Myocyte (in vitro differentiated cells): ENCODE measurements around the gene PARD3B. TPM values are rescaled to one million over a fixed set of nuclear protein-coding genes. Genes with fewer than 3 reads are reported as not detected.

Experiments used
- DNase-seq: peaks from one replicate; pipeline ENCODE4 v3.0.0-alpha.2; 2012; ENCODE audit warnings: low read depth
- polyA plus RNA-seq: library from polyadenylated mRNA; unstranded; fragments of >200 nt; gene quantifications from one replicate; pipeline ENCODE4 v1.2.1, GENCODE V29; 2012; ENCODE audit warnings: missing spikeins
- total RNA-seq: library from RNA; depleted of rRNA; stranded (reverse); fragments of >200 nt; gene quantifications from 2 replicates; pipeline ENCODE4 v1.2.3, GENCODE V29; 2014

Gene PARD3B
- total RNA-seq, result 7.2 and 9.7 TPM in 2 replicates
- polyA plus RNA-seq, result 10.1 TPM

GRCh38 chr2:204544961-204545860 lies at the start of gene PARD3B:
TSS of gene PARD3B (plus strand) at chr2:204545475. CDS start at chr2:204546000, 525 bp downstream.
- peak; percentile 78 for DNase-seq

DNA sequence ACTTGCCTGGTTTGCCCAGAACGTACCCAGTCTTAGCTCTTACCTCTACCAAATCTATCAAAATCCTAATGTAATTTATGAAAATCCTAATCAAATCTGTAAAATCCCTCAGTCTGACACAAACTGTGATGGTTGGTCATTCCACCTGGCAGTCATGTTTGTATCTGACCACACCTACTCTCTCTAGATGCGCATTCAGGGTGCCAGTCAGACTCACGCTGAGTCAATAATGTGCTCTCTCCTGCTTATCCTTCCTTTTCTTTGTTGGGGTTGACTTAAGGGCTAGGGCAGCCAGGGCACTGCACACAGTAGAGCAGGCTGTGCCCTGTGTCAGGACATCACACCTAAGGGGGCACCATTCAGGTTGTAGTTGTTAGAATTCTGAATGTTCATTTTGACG lies 48.5 kb upstream of the PARD3B start:
- DNase-seq, result no peak

DNA sequence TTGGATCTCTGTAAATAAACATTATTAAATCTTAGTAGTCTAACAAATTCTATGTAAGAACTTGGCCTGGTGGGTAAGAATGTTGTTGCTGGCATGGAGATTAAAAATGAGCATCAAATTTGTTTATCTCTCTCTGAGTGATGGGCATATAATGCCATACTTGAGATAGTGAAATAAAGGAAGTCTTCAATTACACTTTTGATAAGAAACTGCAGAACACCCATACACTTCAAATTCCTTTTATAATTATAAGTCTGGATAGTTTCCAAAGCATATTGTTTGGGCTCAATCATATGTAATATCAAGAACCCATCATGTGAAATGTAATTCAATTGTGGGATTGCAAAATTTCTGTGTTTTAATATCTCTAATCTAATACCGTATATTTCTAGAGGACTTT lies 47.4 kb upstream of the PARD3B start:
- no peak for DNase-seq

GRCh38 chr2:204498291-204498690 lies 47.0 kb upstream of the PARD3B start:
- DNase-seq, result no peak

DNA sequence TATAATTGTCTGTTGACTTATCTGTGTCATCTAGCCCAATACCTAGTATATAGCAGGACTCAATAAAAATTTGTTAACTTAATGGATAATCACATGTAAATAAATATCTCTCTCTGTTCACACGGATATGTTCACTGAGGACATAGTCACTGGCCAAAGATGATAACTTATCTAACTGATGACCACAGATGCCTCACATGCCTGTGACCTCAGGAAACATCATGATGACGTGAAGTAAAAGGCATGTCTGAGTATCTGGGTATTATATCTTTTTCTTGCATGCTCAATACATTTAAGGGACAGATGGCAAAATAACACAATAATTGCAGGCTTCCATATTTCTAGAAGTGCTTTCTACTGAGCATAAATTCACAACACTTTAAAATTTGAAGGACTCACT lies 41.4 kb upstream of the PARD3B start:
- DNase-seq, result peak; percentile 14

DNA sequence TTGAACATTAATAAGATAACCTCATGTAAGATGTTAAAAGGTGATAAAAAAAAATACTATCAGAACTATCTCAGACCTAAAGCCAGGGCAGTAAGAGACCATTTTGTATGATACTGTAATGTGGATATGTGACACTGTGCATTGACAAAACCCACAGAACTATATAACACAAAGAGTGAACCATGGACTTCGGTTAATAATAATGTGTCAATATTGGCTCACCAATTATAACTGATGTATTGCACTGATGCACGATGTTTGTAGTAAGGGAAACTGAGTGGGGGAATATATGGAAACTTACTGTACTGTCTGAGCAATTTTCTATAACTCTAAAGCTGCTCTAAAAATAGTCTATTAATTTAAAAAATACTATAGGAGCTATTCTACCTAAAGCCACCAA lies 40.7 kb upstream of the PARD3B start:
- no peak for DNase-seq

DNA sequence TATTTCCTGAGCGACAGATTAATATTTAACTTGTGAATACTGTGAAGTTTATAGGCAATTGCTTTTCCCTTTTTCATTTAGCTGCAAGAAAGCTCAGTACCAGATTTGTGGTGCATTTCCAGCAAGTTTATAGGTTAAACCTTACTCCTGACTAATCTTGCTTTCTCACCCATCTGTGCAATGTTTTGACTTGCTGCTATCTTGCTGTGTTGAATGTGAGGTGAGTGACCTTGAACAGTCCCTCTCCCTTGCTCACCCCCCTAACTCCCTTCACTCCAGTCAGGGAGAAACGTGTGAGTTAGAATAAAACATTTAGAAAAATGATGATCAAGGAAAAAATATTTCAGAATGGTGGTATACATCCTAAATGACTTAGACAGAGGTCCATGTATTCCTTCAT lies 39.8 kb upstream of the PARD3B start:
- DNase-seq, result peak; percentile 10

GRCh38 chr2:204505946-204506345 lies 39.3 kb upstream of the PARD3B start:
- peak; percentile 74 for DNase-seq

DNA sequence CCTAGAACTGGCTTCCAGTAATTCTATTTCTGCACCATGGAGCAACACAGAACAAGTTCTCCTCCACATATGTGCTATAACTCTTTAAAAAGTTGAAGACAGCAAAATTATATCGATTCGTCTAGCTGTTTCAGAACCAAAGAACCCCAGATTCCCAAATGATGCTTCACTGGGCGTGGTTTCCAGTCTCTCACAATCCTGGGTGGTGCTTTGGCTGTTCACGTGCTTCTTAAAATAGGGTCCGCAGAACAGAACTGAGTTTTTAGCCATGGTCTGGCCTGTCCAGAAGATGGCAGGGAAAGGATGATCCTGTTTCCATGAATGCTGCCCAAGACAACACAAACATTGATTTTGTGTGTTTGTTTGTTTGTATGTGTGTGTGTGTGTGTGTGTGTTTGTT lies 37.6 kb upstream of the PARD3B start:
- peak; percentile 14 for DNase-seq

DNA sequence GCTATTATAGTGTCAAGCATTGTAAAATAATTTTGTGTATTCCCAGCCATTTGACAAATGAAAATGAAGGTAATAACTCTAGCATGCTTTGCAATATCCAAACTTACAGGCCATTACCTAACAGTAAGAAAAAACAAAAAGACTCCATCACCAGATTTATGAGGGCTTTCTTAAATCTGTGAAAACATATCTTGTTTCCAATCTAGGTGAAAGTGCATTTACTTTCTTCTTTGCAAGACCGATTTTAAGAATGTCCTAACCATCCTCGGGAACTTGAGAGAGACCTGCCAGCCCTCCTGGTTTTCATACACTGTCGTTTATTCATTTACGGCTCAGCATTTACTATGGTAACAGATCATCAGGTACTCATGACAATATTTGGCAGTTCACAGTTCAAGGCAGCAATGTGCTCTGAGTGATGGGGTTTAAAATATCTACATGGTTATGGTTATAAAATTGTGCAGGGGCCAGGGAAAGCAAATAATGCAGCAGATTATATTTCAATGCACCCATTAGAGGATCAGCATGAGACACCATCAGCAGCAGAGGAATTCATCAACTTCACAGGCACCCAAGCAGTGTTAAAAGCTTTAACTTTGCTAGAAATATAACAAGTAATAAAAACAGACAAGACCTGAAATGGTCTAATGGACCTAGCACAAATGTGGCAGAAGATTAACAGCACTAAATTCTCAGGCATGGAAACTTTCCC lies 34.4 kb upstream of the PARD3B start:
- no peak for DNase-seq

DNA sequence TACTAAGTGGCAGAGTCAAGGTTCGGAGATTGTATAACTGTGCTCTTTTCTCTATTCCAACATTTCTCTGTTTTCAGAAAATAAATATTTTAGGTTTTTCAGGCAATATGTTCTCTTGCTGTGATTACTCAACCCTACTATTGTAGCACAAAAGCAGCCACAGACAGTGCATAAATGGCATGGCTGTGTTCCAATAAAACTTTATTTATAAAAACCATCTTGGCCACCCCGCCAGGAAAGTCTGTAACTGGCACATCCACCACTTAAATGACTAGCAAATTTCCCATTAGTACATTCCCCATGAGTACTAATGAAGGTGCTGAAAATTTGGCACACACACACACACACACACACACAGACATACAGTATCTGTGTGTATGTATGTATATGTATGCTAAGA lies 30.8 kb upstream of the PARD3B start:
- no peak for DNase-seq

DNA sequence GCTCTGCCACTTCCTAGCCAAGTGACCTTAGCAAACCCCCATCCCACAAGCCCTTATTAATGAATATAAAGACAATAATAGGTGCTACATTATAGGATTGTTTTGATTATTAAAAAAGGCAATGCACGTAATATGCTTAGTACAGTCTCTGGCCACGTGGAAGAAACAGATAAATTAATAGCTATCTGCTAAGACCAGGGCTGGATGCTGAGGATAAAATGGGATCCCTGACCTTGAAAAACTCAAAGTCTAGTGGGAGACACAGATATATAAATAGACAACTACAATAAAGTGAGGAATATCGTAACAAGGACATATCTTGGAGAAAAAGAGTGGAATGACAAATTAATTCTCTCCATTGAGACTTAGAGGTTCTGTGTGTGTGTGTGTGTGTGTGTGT lies 29.9 kb upstream of the PARD3B start:
- no peak for DNase-seq

DNA sequence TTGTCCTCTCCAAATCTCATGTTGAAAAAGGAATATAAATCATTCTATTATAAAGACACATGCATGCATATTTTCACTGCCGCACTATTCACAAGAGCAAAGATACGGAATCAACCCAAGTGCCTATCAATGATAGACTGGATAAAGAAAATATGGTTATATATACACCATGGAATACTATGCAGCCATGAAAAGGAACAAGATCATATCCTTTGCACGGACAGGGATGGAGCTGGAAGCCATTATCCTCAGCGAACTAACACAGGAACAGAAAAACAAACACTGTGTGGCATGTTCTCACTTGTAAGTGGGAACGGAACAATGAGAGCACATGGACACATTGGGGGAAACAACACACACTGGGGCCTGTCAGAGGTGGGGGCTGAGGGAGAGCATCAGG lies 28.1 kb upstream of the PARD3B start:
- no peak for DNase-seq

DNA sequence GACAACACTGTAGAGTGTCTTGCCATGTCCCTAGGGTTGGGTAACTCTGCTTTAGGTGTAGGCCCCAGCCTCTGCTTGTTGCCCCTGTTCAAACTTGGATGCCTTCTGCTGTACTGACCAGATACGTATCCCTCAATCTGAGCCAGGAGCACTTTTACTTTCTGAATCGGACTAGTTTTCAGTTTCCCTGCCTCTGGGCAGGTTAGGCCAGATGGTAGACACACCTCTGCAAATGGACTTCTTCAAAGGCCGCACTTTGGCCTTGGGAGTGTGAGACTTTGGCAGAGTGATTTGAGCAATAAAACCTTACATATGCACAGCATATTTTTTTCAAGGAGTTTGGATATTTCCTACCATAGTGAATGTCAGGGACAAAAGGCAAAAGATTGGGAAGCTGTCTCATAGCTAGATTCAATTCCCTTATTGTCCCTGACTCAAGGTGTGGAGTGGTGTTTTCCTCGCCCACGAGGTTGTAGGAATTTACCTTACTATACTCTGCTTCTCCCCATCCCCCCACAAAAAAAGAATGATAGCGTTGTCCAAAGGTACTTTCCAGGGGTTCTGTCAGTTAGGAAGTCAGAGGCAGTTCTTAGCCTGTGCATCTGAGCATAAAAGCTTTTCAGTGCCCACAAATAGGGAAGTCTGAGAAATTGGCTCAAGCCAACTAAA lies 15.3 kb upstream of the PARD3B start:
- DNase-seq, result no peak

GRCh38 chr2:204530464-204530805 lies 14.8 kb upstream of the PARD3B start:
- no peak for DNase-seq

DNA sequence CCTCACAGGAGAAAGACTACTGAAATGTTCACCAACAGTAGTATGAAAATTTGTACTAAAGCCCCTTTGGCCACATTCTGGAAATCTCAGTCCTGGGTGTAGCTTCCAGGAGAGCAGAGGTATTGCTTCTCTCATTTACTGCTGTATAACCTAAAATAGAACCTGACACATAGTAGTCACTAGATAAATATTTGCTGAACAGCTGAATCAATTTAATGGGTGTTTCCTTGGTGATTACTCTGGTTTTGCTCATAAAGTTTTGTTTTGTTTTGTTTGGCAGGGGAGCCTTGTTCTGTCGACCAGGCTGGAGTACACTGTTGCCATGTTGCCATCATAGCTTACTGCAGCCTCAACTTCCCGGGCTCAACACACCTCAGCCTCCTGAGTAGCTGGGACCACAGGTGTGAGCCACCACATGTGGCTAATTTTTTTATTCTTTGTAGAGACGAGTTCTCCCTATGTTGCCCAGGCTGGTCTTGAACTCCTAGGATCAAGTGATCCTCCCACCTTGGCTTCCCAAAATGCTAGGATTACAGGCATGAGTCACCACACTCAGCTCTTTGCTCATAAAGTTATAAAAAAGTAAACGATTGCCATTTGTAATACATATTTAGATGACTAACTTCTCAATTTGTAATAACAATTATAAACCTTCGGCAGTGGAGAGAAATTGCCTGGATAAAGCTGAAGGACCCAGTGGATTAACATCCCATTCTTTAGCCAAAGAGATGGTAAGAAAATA lies 11.5 kb upstream of the PARD3B start:
- peak; percentile 57 for DNase-seq

DNA sequence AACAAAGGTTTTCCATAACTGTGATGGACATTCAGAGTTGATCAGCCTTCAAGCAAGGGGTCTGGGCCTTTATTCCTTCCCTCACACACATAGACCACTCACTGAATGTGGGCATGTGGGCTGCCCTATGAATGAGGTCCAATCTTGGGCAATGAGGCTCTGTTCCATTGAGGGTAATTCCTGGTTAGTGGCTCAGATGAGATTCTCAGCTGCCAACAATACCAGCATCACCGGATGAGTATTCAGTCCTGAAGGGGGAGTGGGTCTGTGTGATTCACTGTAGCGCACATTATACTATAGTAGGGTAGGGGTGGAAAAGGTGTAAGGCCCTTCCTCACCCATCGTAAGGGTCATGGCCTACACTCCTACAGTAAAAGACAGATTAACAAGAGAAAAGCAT lies 9.9 kb upstream of the PARD3B start:
- DNase-seq, result peak; percentile 15

- no peak for DNase-seq
These were observed 9.5 kb upstream of the PARD3B start for GRCh38 chr2:204535764-204536163.

- peak; percentile 15 for DNase-seq
These were observed 6.9 kb upstream of the PARD3B start for GRCh38 chr2:204538182-204539018.

DNA sequence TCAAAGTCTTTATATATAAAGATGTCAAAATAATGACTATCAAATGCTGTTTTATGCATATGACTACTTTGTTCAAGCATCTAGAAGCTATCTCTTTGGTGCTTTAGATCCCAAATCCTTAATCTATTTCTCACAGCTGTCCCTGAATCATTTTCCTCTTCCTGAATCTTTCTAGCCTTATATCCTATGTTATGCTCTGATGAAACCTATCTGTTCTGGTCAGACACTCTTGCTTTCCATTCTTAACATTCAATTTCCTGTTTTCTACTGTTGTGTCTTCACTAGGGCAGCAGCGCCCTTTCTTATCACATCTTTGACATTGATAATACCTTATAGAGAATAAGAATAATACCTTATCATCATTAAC lies 6.3 kb upstream of the PARD3B start:
- no peak for DNase-seq

GRCh38 chr2:204541637-204542036 lies 3.6 kb upstream of the PARD3B start:
- no peak for DNase-seq
